HG02973 (cell line): Measurements from ENCODE around the gene TNFRSF8.
"Not testable (repeated sequence)": the region's sequence is repeated elsewhere in the genome, so short reads cannot be mapped to it uniquely, and the experiment has no call there.

Source experiments
- ATAC-seq: cut with Tn5 transposase; IDR thresholded peaks from one replicate; pipeline ENCODE4 v1.9.1; 2021; ENCODE audit warnings: moderate library complexity; ENCODE audit not compliant: unreplicated experiment

TNFRSF8 gene

GRCh38 chr1:12063141-12064072, at the start of gene TNFRSF8:
Gene TNFRSF8, plus strand, starts transcription at chr1:12063303. Its CDS starts 296 bp downstream, at chr1:12063599.
- ATAC-seq, result no peak

DNA sequence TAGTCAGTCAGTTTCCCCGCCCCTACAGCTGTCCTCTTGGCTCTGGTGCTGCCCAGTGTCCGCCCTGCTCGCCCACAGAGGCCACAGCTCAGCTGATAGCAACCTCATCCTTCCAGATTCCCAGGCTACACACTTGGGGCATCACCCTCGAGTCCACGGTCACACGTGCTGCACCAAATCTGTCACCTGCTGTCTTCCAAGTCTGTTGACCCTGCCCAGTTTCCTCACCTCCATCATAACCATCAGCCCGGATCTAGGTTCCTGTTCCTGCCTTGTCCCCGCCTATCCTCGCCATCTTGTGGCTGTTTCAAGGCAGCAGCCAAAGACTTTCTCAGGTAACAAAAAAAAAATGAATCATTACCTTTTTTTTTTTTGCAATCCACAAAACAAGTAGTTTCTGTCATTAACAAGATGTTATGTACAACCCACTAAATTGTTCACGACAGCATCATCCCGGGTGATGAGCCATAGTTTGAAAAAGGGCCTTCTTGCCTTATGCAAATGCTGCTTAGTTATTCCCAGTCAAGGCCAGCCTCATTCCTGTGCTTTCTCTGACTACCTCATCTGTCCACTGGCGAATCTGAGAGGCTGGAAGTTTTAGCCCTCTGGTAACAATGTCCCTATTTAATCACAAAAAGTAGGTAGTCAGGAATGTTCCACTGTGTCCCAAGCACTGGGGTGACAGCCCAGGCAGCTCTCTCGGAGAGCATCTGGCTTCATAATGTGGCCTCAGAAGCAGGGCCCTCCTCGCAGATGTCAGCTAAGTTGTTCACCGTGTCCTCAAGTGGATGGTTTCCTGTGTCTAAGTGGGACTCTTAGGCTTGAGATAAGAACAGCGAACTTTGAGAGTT, 48.7 kb upstream of the TNFRSF8 start:
- no peak for ATAC-seq

DNA sequence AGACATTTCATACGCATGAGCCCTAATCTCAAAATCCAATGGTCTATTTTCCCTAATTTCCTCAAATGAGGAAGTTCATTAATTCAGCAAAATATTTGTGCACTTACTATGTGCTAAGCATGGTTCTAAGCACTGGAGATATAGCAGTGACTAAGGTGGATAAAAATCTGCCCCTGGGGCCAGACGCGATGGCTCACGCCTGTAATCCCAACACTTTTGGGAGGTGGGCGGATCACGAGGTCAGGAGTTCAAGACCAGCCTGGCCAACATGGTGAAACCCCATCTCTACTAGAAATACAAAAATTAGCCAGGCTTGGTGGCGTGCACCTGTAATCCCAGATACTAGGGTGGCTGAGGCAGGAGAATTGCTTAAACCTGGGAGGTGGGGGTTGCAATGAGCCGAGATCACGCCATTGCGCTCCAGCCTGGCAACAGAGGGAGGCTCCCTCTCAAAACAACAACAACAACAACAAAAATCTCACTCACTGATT, 48.1 kb upstream of the TNFRSF8 start:
- ATAC-seq, result no peak

DNA sequence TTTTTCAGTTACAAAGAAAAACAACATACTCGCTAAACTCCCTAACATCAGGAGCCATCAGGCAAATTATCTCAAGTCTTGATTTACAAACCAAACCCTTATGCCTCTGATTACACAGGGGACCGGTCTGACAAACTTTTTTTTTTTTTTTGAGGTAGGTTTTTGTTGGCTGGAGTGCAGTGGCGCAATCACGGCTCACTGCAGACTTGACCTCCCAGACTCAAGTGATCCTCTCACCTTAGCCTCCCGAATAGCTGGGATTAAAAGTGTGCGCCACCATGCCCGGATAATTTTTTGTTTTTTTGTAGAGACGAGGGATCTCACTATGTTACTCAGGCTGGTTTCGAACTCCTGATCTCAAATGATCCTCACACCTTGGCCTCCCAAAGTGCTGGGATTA, 47.6 kb upstream of the TNFRSF8 start:
- no peak for ATAC-seq

DNA sequence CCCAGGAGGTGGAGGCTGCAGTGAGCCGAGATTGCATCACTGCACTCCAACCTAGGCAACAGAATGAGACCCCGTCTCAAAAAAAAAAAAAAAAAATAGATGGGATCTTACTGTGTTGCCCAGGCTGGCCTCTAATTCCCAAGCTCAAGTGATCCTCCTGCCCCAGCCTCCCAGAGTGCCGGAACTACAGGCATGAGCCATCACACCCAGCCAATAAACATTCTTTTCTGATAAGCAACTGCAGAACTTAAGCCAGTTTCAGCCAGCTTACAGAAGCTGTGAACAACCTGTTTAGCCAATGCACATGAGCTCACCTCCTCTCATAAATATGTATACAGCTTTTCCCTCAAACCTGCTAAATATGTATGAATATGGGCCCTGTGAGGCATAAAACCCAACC, 46.9 kb upstream of the TNFRSF8 start:
- ATAC-seq, result no peak

- ATAC-seq, result no peak
These were observed 43.1 kb upstream of the TNFRSF8 start for GRCh38 chr1:12019858-12020509.

DNA sequence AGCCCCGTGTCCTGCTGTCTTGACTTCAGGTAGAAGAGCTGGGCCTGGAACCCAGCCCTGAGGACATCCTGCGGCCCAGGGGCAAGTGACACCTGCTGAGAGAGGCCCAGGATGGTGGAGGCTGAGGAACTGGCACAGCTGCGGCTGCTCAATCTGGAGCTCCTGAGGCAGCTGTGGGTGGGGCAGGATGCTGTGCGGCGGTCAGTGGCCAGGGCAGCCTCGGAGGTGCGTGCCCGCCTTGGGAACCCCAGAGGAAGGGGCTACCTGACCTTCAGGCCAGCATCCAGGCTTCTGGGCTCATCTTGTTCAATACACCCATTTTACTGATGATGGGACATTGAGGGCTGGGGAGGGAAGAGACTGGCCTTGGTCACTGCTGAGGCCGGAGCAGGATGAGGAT, 41.5 kb upstream of the TNFRSF8 start:
- no peak for ATAC-seq

DNA sequence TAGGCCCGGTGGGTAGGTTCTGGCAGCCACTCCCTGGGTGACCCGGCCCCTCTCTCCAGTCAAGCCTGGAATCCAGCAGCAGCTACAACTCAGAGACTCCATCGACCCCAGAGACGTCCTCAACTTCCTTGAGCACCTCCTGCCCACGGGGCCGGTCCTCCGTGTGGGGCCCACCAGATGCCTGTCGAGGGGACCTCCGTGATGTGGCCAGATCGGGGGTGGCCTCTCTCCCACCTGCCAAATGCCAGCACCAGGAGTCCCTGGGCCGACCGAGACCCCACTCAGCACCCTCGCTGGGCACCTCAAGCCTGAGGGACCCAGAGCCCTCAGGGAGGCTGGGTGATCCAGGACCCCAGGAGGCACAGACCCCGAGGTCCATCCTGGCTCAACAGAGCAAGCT, 41.1 kb upstream of the TNFRSF8 start:
- ATAC-seq, result no peak

DNA sequence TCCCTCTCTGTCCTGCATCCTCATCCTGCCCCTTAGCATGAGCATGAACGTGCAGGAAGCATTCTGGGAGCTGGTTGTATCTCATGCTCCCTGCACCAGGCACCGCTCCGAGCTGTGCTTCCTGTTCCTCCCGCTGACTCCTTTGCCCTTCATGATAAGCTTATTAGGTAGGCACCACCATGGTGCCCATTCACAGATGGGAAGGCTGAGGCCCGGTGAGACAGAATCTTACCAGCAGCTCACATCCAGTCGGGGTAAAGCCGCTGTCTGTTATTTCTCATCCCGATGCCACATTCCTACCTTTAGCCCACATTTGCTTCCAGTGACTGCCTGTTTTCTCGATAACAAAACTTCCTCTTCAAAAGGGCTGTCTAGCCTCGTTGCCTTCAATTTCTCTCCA, 36.5 kb upstream of the TNFRSF8 start:
- ATAC-seq, result no peak

DNA sequence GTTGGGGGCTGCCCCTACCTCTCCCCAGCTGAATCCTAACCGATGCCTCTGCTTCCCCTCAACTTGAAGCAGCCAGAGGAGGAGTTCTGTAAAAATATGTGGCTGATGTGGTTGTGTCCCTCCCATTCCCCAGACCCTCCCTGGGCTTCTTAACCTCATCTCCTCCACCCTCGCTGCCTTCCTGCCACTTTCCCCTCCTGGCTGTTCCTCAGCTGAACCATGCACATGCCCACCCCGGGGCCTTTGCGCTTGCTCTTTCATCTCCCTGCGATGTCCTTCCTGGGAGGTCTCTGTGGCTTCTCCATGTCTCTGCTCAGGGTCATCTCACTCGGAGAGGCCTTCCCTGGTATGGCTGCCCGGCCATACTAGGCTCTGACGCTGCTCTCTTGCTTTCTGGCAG, 34.9 kb upstream of the TNFRSF8 start:
- ATAC-seq, result no peak

DNA sequence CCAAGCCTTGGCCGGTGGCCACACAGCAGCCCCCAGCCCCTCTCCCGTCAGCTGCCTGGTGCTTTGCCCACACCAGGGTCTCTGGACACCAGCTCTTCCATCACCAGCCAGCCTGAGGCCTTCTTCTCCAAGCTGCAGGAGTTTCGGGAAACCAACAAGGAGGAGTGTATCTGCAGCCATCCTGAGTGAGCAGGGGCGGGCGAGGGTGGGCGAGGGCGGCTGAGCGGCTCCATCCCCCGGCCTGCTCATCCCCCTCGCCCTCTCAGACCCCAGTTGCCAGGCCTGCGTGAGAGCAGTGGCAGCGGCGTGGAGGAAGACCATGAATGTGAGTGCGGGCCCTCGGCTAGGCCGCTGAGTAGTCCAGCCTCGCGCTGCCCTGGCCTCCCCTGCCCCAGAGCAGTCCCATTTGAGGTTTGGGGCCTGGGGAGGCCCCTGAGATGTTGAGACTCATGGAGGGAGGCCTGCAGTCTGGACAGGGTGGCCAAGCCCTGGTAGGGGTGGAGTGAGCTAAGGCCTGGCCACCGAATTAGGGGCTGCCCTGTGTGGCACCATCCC, 34.1 kb upstream of the TNFRSF8 start:
- no peak for ATAC-seq

DNA sequence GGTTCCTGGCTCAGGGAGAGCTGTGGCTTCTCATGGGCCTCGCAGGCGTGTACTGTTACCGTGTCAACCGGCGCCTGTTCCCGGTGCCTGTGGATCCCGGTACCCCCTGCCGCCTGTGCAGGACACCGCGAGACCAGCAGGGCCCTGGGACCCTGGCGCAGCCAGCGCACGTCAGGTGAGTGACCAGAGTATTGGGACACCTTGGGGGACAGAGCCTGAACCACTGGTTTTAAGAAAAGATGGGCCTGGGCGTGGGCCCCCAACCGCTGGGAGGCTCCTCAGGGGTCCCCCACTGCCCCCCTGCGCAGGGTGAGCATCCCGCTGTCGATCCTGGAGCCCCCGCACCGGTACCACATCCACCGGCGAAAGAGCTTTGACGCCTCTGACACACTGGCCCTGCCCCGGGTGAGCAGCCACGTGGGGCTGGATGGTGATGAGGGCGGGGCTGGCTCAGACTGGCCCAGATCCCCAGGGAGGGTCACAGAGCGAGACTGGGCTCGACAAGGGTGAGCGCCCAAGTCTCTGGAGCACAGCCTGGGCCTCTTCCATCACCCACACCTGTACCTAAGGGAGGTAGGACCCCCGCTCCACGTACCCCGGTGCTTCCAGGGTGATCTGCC, 33.3 kb upstream of the TNFRSF8 start:
- ATAC-seq, result no peak

- no peak for ATAC-seq
These were observed 31.8 kb upstream of the TNFRSF8 start for GRCh38 chr1:12031039-12031980.

- ATAC-seq, result no peak
These were observed 30.9 kb upstream of the TNFRSF8 start for GRCh38 chr1:12032161-12032621.

DNA sequence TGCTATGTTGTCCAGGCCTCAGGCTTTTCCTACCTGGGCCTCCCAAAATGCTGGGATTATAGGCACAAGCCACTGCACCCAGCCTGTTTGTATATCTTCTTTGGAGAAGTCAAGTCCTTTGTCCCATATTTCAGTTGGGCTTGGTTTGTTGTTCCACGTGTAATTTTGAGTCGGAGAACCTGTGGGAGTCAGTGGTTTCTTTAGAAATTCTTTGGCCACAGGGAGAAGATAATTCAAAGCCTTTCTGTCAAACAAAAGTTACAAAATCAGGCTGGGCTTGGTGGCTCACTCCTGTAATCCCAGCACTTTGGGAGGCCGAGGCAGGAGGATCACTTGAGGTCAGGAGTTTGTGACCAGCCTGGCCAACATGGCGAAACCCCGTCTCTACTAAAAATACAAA, 29.7 kb upstream of the TNFRSF8 start:
- not testable (repeated sequence) for ATAC-seq

DNA sequence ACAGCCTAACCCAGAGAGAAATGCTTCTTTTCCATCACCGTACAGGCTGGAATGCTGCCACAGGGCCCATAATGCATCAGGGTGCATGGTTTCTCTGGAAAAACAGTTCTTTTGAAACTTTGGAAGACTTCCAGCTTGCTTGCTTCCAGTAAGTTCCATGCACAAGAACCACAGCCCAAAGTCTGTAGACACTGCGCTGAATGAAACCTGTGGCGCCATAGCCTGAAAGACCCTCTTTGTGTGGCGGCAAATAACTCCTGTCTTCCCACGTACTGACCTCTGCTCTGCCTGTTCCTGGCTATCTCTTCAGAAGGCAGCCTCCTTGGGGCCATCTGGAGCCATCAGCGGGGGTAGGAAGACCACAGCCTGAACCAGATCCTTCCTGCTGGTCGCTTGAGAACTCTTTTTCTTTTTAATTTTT, 28.7 kb upstream of the TNFRSF8 start:
- no peak for ATAC-seq

DNA sequence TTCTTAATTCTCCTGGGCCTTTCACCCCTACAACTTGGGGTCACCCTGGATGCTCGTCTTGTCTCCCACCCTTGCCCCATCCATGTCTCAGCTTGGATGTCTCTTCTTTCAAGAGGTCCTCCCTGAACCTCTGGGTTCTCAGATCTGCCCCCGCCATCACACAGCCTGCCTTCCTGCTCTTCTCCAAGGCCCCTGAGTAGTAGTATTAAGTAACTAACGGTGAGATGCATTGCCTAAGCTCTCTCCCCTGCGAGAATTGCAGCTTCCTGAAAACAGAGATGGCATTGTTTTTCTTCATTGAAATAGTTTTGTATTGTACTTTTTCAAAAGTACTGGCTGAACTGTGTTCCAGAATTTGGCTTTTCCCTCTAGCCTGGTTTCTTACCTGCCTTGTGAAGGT, 27.8 kb upstream of the TNFRSF8 start:
- ATAC-seq, result no peak

GRCh38 chr1:12037486-12038355, 25.4 kb upstream of the TNFRSF8 start:
- ATAC-seq, result no peak
